Brain microvascular endothelial cell (primary cell): ENCODE results near the gene SPAG7.

Experiments
- DNase-seq: peaks from one replicate; pipeline ENCODE4 v3.0.0-alpha.2; 2020
- H3K27ac ChIP-seq: fragments of 250-450 bp; sonication (Bioruptor Pico); 2 replicates; pipeline ENCODE4 v1.5.1; 2020; ENCODE audit warnings: mild to moderate bottlenecking, moderate library complexity
- H3K27me3 ChIP-seq: fragments of 250-450 bp; sonication (Bioruptor Pico); replicated peaks from 2 replicates; pipeline ENCODE4 v1.5.1; 2020; ENCODE audit warnings: mild to moderate bottlenecking
- H3K36me3 ChIP-seq: fragments of 250-450 bp; sonication (Bioruptor Pico); replicated peaks from 2 replicates; pipeline ENCODE4 v1.5.1; 2020; ENCODE audit warnings: mild to moderate bottlenecking
- H3K4me3 ChIP-seq: 2 replicates; pipeline ENCODE4 v1.5.1; 2011; ENCODE audit warnings: low read depth, mild to moderate bottlenecking, control low read depth, low read length, moderate library complexity
- in situ Hi-C: cut with HindIII; loops from 2 replicates; pipeline ENCODE4 v1.10.0; 2017; ENCODE audit warnings: low sequenced_read_pairs, low pct_ligation_motif_present
- TF ChIP-seq, protein P1 (sequence below): IDR thresholded peaks from 2 replicates; pipeline ENCODE4 v1.5.1; 2011; ENCODE audit warnings: low read depth, mild to moderate bottlenecking, moderate library complexity, low read length, control low read depth, inconsistent platforms; ENCODE audit errors: missing control alignments

Gene SPAG7

GRCh38 chr17:4967539-4968485 is at the start of gene SPAG7:
Gene SPAG7, minus strand, starts transcription at chr17:4967817. Its CDS starts 13 bp downstream, at chr17:4967804.
- Histone ChIP-seq H3K27ac (peak within 1 kb of the TSS; percentile 97), H3K4me3 (peak within 1 kb of the TSS; percentile 84), H3K36me3 (peaks cover 28% of the 10 kb centered on the region), H3K27me3 (no peaks in the 10 kb centered on the region)
- DNase-seq = peak; percentile 93
- in situ Hi-C loops = no loop called here
- TF ChIP-seq, protein P1, sequence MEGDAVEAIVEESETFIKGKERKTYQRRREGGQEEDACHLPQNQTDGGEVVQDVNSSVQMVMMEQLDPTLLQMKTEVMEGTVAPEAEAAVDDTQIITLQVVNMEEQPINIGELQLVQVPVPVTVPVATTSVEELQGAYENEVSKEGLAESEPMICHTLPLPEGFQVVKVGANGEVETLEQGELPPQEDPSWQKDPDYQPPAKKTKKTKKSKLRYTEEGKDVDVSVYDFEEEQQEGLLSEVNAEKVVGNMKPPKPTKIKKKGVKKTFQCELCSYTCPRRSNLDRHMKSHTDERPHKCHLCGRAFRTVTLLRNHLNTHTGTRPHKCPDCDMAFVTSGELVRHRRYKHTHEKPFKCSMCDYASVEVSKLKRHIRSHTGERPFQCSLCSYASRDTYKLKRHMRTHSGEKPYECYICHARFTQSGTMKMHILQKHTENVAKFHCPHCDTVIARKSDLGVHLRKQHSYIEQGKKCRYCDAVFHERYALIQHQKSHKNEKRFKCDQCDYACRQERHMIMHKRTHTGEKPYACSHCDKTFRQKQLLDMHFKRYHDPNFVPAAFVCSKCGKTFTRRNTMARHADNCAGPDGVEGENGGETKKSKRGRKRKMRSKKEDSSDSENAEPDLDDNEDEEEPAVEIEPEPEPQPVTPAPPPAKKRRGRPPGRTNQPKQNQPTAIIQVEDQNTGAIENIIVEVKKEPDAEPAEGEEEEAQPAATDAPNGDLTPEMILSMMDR = peak; percentile 7

- DNase-seq = no peak
- Histone ChIP-seq H3K27me3 (no peaks in the 10 kb centered on the region), H3K4me3 (no peak overlapping the region), H3K27ac (no peak overlapping the region), H3K36me3 (peaks cover 61% of the 10 kb centered on the region)
- in situ Hi-C loops = no loop called here
- TF ChIP-seq, protein P1 = no peak
Measured at GRCh38 chr17:5014357-5014756, 46.7 kb upstream of the SPAG7 start.

GRCh38 chr17:5011928-5012327 is 44.3 kb upstream of the SPAG7 start:
- in situ Hi-C loops = no loop called here
- H3K4me3 ChIP-seq = no peak overlapping the region
- TF ChIP-seq, protein P1 = no peak
- no peaks in the 10 kb centered on the region for H3K27me3 ChIP-seq
- DNase-seq = peak; percentile 63
- H3K27ac ChIP-seq = no peak overlapping the region
- peaks cover 66% of the 10 kb centered on the region for H3K36me3 ChIP-seq

GRCh38 chr17:5003214-5003867 is 35.7 kb upstream of the SPAG7 start:
- Histone ChIP-seq H3K27me3 (no peaks in the 10 kb centered on the region), H3K27ac (no peak overlapping the region), H3K36me3 (peaks cover 72% of the 10 kb centered on the region), H3K4me3 (no peak overlapping the region)
- DNase-seq = no peak
- TF ChIP-seq, protein P1 = no peak
- in situ Hi-C loops = no loop called here

- Histone ChIP-seq H3K27ac (no peak overlapping the region), H3K4me3 (no peak overlapping the region), H3K36me3 (peaks cover 61% of the 10 kb centered on the region), H3K27me3 (no peaks in the 10 kb centered on the region)
- TF ChIP-seq, protein P1 = no peak
- DNase-seq = no peak
- in situ Hi-C loops = no loop called here
Measured at GRCh38 chr17:5002121-5002788, 34.6 kb upstream of the SPAG7 start.
